HEK293 (cell line): ENCODE data around the gene RPS17.

Experiments
- AEBP2 ChIP-seq: fragments of 450-650 bp; formaldehyde crosslinking; IDR thresholded peaks from 2 replicates; pipeline ENCODE4 v1.5.1; 2016; ENCODE audit warnings: missing biosample characterization, missing genetic modification characterization, borderline replicate concordance
- EGR2 ChIP-seq: fragments of 450-650 bp; formaldehyde crosslinking; IDR thresholded peaks from 2 replicates; pipeline ENCODE4 v1.5.1; 2016; ENCODE audit warnings: low read depth, missing biosample characterization, missing genetic modification characterization
- FEZF1 ChIP-seq: fragments of 450-650 bp; formaldehyde crosslinking; IDR thresholded peaks from 2 replicates; pipeline ENCODE4 v1.5.1; 2016; ENCODE audit warnings: missing biosample characterization, missing genetic modification characterization
- GLI2 ChIP-seq: fragments of 450-650 bp; formaldehyde crosslinking; IDR thresholded peaks from 2 replicates; pipeline ENCODE4; 2017; ENCODE audit warnings: missing biosample characterization, missing genetic modification characterization, low read depth, borderline replicate concordance
- KLF8 ChIP-seq: fragments of 450-650 bp; formaldehyde crosslinking; IDR thresholded peaks from 2 replicates; pipeline ENCODE4 v1.5.1; 2016; ENCODE audit warnings: missing biosample characterization, missing genetic modification characterization
- MEIS1 ChIP-seq: sonication (generic); formaldehyde crosslinking; IDR thresholded peaks from 2 replicates; pipeline ENCODE4 v1.8.1; 2022; ENCODE audit warnings: missing genetic modification reagents, mild to moderate bottlenecking, borderline replicate concordance
- OVOL3 ChIP-seq: fragments of 450-650 bp; formaldehyde crosslinking; IDR thresholded peaks from 2 replicates; pipeline ENCODE4 v1.5.1; 2016; ENCODE audit warnings: missing biosample characterization, missing genetic modification characterization
- PRDM1 ChIP-seq: fragments of 450-650 bp; formaldehyde crosslinking; IDR thresholded peaks from 2 replicates; pipeline ENCODE4; 2016; ENCODE audit warnings: missing biosample characterization, missing genetic modification characterization
- RBAK ChIP-seq: fragments of 450-650 bp; formaldehyde crosslinking; IDR thresholded peaks from 2 replicates; pipeline ENCODE4 v1.5.1; 2016; ENCODE audit warnings: missing biosample characterization, missing genetic modification characterization
- SALL2 ChIP-seq: fragments of 450-650 bp; formaldehyde crosslinking; IDR thresholded peaks from 2 replicates; pipeline ENCODE4 v1.5.0; 2017; ENCODE audit warnings: missing biosample characterization, mild to moderate bottlenecking, missing genetic modification characterization, borderline replicate concordance
- SCRT2 ChIP-seq: fragments of 450-650 bp; formaldehyde crosslinking; IDR thresholded peaks from 2 replicates; pipeline ENCODE4 v1.5.1; 2016; ENCODE audit warnings: missing biosample characterization, missing genetic modification characterization
- SP3 ChIP-seq: fragments of 450-650 bp; formaldehyde crosslinking; IDR thresholded peaks from 2 replicates; pipeline ENCODE4 v1.5.1; 2016; ENCODE audit warnings: missing biosample characterization, missing genetic modification characterization
- ZBTB7A ChIP-seq: fragments of 450-650 bp; formaldehyde crosslinking; IDR thresholded peaks from 2 replicates; pipeline ENCODE4 v1.5.1; 2016; ENCODE audit warnings: low read depth, missing biosample characterization, missing genetic modification characterization
- ZBTB8A ChIP-seq: fragments of 450-650 bp; formaldehyde crosslinking; IDR thresholded peaks from 2 replicates; pipeline ENCODE4 v1.5.1; 2016; ENCODE audit warnings: missing biosample characterization, missing genetic modification characterization
- ZNF114 ChIP-seq: fragments of 450-650 bp; formaldehyde crosslinking; IDR thresholded peaks from 2 replicates; pipeline ENCODE4 v1.5.0; 2017; ENCODE audit warnings: missing biosample characterization, missing genetic modification characterization
- ZNF138 ChIP-seq: fragments of 450-650 bp; formaldehyde crosslinking; IDR thresholded peaks from 2 replicates; pipeline ENCODE4 v1.5.1; 2016; ENCODE audit warnings: missing biosample characterization, missing genetic modification characterization, borderline replicate concordance
- ZNF155 ChIP-seq: fragments of 450-650 bp; formaldehyde crosslinking; IDR thresholded peaks from 2 replicates; pipeline ENCODE4 v1.5.1; 2016; ENCODE audit warnings: missing biosample characterization, missing genetic modification characterization
- ZNF174 ChIP-seq: fragments of 450-650 bp; formaldehyde crosslinking; IDR thresholded peaks from 2 replicates; pipeline ENCODE4 v1.5.0; 2017; ENCODE audit warnings: missing biosample characterization, mild to moderate bottlenecking, missing genetic modification characterization
- ZNF19 ChIP-seq: fragments of 450-650 bp; formaldehyde crosslinking; IDR thresholded peaks from 2 replicates; pipeline ENCODE4; 2016; ENCODE audit warnings: missing biosample characterization, missing genetic modification characterization, low read depth
- ZNF211 ChIP-seq: fragments of 450-650 bp; formaldehyde crosslinking; IDR thresholded peaks from 2 replicates; pipeline ENCODE4 v1.5.1; 2016; ENCODE audit warnings: low read depth, missing biosample characterization, missing genetic modification characterization
- ZNF214 ChIP-seq: fragments of 450-650 bp; formaldehyde crosslinking; IDR thresholded peaks from 2 replicates; pipeline ENCODE4 v1.5.1; 2017; ENCODE audit warnings: missing biosample characterization, mild to moderate bottlenecking, missing genetic modification characterization, borderline replicate concordance
- ZNF350 ChIP-seq: fragments of 450-650 bp; formaldehyde crosslinking; IDR thresholded peaks from 2 replicates; pipeline ENCODE4 v1.5.0; 2017; ENCODE audit warnings: missing biosample characterization, mild to moderate bottlenecking, missing genetic modification characterization
- ZNF510 ChIP-seq: fragments of 450-650 bp; formaldehyde crosslinking; IDR thresholded peaks from 2 replicates; pipeline ENCODE4 v1.5.1; 2018; ENCODE audit warnings: mild to moderate bottlenecking, missing genetic modification characterization, missing biosample characterization; ENCODE audit not compliant: insufficient replicate concordance
- ZNF514 ChIP-seq: fragments of 450-650 bp; formaldehyde crosslinking; IDR thresholded peaks from 2 replicates; pipeline ENCODE4 v1.5.1; 2016; ENCODE audit warnings: missing biosample characterization, missing genetic modification characterization
- ZNF521 ChIP-seq: fragments of 450-650 bp; formaldehyde crosslinking; IDR thresholded peaks from 2 replicates; pipeline ENCODE4 v1.5.1; 2017; ENCODE audit warnings: missing biosample characterization, mild to moderate bottlenecking, missing genetic modification characterization
- ZNF549 ChIP-seq: fragments of 450-650 bp; IDR thresholded peaks from 2 replicates; pipeline ENCODE4 v1.5.1; 2018; ENCODE audit warnings: missing biosample characterization, missing genetic modification characterization, mild to moderate bottlenecking, inconsistent platforms, moderate library complexity
- ZNF555 ChIP-seq: fragments of 450-650 bp; formaldehyde crosslinking; conservative IDR thresholded peaks from 2 replicates; pipeline ENCODE4 v1.5.1; 2017; ENCODE audit warnings: missing biosample characterization, mild to moderate bottlenecking, missing genetic modification characterization, inconsistent platforms
- ZNF558 ChIP-seq: fragments of 450-650 bp; formaldehyde crosslinking; IDR thresholded peaks from 2 replicates; pipeline ENCODE4 v1.5.1; 2016; ENCODE audit warnings: missing biosample characterization, missing genetic modification characterization
- ZNF600 ChIP-seq: fragments of 450-650 bp; formaldehyde crosslinking; IDR thresholded peaks from 2 replicates; pipeline ENCODE4 v1.5.1; 2016; ENCODE audit warnings: missing biosample characterization, missing genetic modification characterization
- ZNF747 ChIP-seq: fragments of 450-650 bp; formaldehyde crosslinking; IDR thresholded peaks from 2 replicates; pipeline ENCODE4 v1.5.1; 2016; ENCODE audit warnings: missing biosample characterization, missing genetic modification characterization
- ZNF792 ChIP-seq: fragments of 450-650 bp; formaldehyde crosslinking; IDR thresholded peaks from 2 replicates; pipeline ENCODE4 v1.5.1; 2016; ENCODE audit warnings: missing biosample characterization, missing genetic modification characterization
- ZSCAN16 ChIP-seq: fragments of 450-650 bp; formaldehyde crosslinking; IDR thresholded peaks from 2 replicates; pipeline ENCODE4 v1.5.1; 2016; ENCODE audit warnings: missing biosample characterization, missing genetic modification characterization
- TF ChIP-seq, protein P1 (sequence below): fragments of 450-650 bp; formaldehyde crosslinking; IDR thresholded peaks from 2 replicates; pipeline ENCODE4 v1.5.1; 2017; ENCODE audit warnings: missing biosample characterization, missing genetic modification characterization
- TF ChIP-seq, protein P2 (sequence below): fragments of 450-650 bp; formaldehyde crosslinking; IDR thresholded peaks from 2 replicates; pipeline ENCODE4 v1.5.1; 2016; ENCODE audit warnings: missing biosample characterization, missing genetic modification characterization
- TF ChIP-seq, protein P3 (sequence below): fragments of 450-650 bp; formaldehyde crosslinking; IDR thresholded peaks from 2 replicates; pipeline ENCODE4 v1.5.1; 2016; ENCODE audit warnings: missing biosample characterization, missing genetic modification characterization, low read depth

Gene RPS17

DNA sequence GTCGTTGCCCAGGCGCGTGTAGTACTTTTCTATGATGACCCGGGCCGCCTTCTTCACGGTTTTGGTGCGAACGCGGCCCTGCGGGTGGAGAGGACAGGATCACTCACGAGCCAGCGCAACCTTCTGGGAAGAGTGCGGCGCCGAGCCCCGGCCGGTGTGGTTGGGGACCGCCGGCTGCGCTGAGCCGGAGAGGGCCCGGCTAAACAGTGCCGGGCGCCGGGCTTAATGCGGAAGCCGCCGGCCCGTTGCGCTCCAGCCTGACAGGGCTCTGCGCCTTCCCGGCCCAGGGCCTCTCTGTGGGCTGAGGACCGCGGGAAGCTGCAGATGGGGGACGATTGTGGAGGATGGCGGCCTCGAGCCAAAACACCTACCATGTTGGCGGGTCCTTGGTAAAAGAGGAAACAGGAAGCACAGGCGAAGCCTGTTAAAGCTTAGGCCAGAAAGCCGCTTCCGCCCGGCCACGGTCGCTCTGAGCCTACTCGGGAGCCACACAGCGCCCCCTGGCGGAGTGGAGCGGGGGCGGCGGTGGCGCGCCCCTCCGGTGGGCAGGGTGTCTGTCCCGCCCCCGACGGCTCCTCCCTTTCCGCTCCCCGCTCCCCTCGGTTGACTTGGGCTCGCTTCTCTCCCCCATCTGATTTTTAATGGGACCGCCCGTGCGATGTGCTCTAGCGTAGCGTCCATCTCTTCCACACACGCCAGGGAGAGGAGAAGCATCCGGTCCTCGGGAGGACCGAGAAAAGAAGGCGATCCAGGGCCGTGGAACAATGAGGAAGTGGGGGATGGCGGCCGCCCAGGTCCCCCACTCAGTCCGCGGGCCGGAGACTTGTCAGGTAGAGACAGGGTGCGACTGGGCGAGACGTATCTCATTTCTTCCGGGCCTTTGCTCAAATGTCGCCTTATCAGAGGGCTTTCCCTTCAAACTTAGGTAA is at the start of gene RPS17 (continued):
- TF ChIP-seq KLF8 (tag by site-specific recombination) (peak; percentile 100), SP3 (tag by site-specific recombination) (peak; percentile 95), OVOL3 (no peak; the same call in 1 of the 2 replicates), ZNF514 (no peak), ZNF211 (tag by site-specific recombination) (no peak), ZNF510 (tag by site-specific recombination) (no peak), RBAK (tag by site-specific recombination) (no peak), ZNF600 (tag by site-specific recombination) (no peak), ZNF549 (no peak), EGR2 (tag by site-specific recombination) (peak; percentile 82), ZNF555 (tag by site-specific recombination) (no peak), ZSCAN16 (tag by site-specific recombination) (no peak), SCRT2 (tag by site-specific recombination) (peak; percentile 60), ZNF19 (no peak), AEBP2 (tag by site-specific recombination) (no peak), ZNF138 (no peak), ZNF214 (tag by site-specific recombination) (no peak), ZBTB7A (tag by site-specific recombination) (peak; percentile 94; the same call in 1 of the 2 replicates), ZNF174 (tag by site-specific recombination) (no peak), ZBTB8A (peak; percentile 88), ZNF747 (tag by site-specific recombination) (no peak), FEZF1 (no peak), MEIS1 (CRISPR knock-in tag) (no peak), ZNF792 (tag by site-specific recombination) (no peak), PRDM1 (tag by site-specific recombination) (no peak), ZNF155 (tag by site-specific recombination) (no peak), ZNF521 (tag by site-specific recombination) (no peak), SALL2 (no peak), ZNF350 (tag by site-specific recombination) (no peak), GLI2 (no peak), ZNF558 (tag by site-specific recombination) (no peak; the same call in 1 of the 2 replicates), ZNF114 (tag by site-specific recombination) (no peak)
- TF ChIP-seq, protein P1, sequence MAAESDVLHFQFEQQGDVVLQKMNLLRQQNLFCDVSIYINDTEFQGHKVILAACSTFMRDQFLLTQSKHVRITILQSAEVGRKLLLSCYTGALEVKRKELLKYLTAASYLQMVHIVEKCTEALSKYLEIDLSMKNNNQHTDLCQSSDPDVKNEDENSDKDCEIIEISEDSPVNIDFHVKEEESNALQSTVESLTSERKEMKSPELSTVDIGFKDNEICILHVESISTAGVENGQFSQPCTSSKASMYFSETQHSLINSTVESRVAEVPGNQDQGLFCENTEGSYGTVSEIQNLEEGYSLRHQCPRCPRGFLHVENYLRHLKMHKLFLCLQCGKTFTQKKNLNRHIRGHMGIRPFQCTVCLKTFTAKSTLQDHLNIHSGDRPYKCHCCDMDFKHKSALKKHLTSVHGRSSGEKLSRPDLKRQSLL (tag by site-specific recombination) = peak; percentile 91
- TF ChIP-seq, protein P2, sequence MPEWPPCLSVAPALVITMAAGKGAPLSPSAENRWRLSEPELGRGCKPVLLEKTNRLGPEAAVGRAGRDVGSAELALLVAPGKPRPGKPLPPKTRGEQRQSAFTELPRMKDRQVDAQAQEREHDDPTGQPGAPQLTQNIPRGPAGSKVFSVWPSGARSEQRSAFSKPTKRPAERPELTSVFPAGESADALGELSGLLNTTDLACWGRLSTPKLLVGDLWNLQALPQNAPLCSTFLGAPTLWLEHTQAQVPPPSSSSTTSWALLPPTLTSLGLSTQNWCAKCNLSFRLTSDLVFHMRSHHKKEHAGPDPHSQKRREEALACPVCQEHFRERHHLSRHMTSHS = no peak
- TF ChIP-seq, protein P3, sequence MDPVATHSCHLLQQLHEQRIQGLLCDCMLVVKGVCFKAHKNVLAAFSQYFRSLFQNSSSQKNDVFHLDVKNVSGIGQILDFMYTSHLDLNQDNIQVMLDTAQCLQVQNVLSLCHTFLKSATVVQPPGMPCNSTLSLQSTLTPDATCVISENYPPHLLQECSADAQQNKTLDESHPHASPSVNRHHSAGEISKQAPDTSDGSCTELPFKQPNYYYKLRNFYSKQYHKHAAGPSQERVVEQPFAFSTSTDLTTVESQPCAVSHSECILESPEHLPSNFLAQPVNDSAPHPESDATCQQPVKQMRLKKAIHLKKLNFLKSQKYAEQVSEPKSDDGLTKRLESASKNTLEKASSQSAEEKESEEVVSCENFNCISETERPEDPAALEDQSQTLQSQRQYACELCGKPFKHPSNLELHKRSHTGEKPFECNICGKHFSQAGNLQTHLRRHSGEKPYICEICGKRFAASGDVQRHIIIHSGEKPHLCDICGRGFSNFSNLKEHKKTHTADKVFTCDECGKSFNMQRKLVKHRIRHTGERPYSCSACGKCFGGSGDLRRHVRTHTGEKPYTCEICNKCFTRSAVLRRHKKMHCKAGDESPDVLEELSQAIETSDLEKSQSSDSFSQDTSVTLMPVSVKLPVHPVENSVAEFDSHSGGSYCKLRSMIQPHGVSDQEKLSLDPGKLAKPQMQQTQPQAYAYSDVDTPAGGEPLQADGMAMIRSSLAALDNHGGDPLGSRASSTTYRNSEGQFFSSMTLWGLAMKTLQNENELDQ (tag by site-specific recombination) = no peak
